K562 (cell line): ENCODE results near the gene ANKRD34A. TPM values are rescaled to one million over a fixed set of nuclear protein-coding genes. Genes with fewer than 3 reads are reported as not detected.

Experiments used
- ATAC-seq: fragments of 200-7000 bp; cut with Tn5 transposase; 3 replicates; pipeline ENCODE4 v1.9.1; 2020; ENCODE audit warnings: moderate library complexity
- BruUV-seq: library from RNA; stranded (reverse); fragments of 400-500 nt; replicated peaks from 2 replicates; lab custom pipeline; 2021; lab: Mats Ljungman, UMichigan
- CTCF ChIA-PET: fragments of 300-600 bp; formaldehyde crosslinking; extraction: SDS; loops from one replicate; lab custom pipeline; 2021; ENCODE audit warnings: low intra/inter-chr PET ratio; lab: Yijun Ruan, JAX
- POLR2A ChIA-PET: fragments of 300-600, 350-650 bp; sonication (Branson Sonifier 250); formaldehyde crosslinking; extraction: SDS; loops from one replicate; lab custom pipeline; 2021; ENCODE audit warnings: antibody characterized with exemption, inconsistent platforms; lab: Yijun Ruan, JAX
- DNase-seq, 4 experiments: peaks; one replicate each; pipeline versions ENCODE4 v3.0.0 to v3.0.0-alpha.2; 2011 to 2018; ENCODE audit warnings: low spot score in 3 of 4, mixed read lengths in 3 of 4; ENCODE audit errors: extremely low read depth in 1 of 4
- FAIRE-seq: peaks from 2 replicates; lab custom pipeline; 2011; peaks lifted over from hg19 to GRCh38; lab: Jason Lieb, UNC
- H2AFZ ChIP-seq: 2 replicates; pipeline ENCODE4 v1.6.0; 2011; ENCODE audit warnings: low read depth, low read length, control low read depth, inconsistent platforms
- H3K27ac ChIP-seq: fragments of 200-600 bp; 3 replicates; pipeline ENCODE4 v1.8.0; 2011; ENCODE audit warnings: low read depth, mild to moderate bottlenecking, control low read depth, inconsistent platforms, low read length, moderate library complexity, mixed read lengths; ENCODE audit errors: extremely low read depth
- H3K27me3 ChIP-seq, 2 experiments: fragments of 300-600 bp in 1 of 2; 2 replicates in 1 of 2; 3 replicates in 1 of 2; pipeline versions ENCODE4 v1.6.0 to v1.8.0; 2011; ENCODE audit warnings: inconsistent platforms in 2 of 2, low read length in 2 of 2, mild to moderate bottlenecking in 1 of 2, mixed read lengths in 1 of 2, moderate library complexity in 1 of 2; ENCODE audit not compliant: control insufficient read depth in 2 of 2, insufficient read depth in 2 of 2
- H3K36me3 ChIP-seq: fragments of 300-600 bp; 3 replicates; pipeline ENCODE4 v1.8.0; 2011; ENCODE audit warnings: mild to moderate bottlenecking, low read length, inconsistent platforms; ENCODE audit not compliant: control insufficient read depth, insufficient read depth
- H3K4me1 ChIP-seq, 2 experiments: fragments of 200-600 bp in 1 of 2; replicated peaks in 1 of 2; 2 replicates in 1 of 2; 3 replicates in 1 of 2; pipeline versions ENCODE4 v1.5.1 to v1.8.0; 2011; ENCODE audit warnings: inconsistent platforms in 2 of 2, low read length in 2 of 2, mild to moderate bottlenecking in 1 of 2, mixed read lengths in 1 of 2, moderate library complexity in 1 of 2; ENCODE audit not compliant: control insufficient read depth in 2 of 2, insufficient read depth in 2 of 2
- H3K4me2 ChIP-seq: 2 replicates; pipeline ENCODE4 v1.6.1; 2011; ENCODE audit warnings: low read length, control low read depth, inconsistent platforms, mixed read lengths; ENCODE audit not compliant: insufficient read depth
- H3K4me3 ChIP-seq: fragments of 200-600 bp; sonication (generic), shearing (Covaris generic); 2 replicates; pipeline ENCODE4 v1.5.1; 2016; ENCODE audit warnings: control low read depth, inconsistent platforms
- H3K79me2 ChIP-seq: fragments of 200-600 bp; 3 replicates; pipeline ENCODE4 v1.8.0; 2011; ENCODE audit warnings: low read length, inconsistent platforms; ENCODE audit not compliant: control insufficient read depth, insufficient read depth
- H3K9ac ChIP-seq, 2 experiments: 2 replicates each; pipeline versions ENCODE4 v1.6.0 to v1.6.1; 2011; ENCODE audit warnings: low read depth in 2 of 2, low read length in 2 of 2, control low read depth in 1 of 2, inconsistent platforms in 1 of 2, mild to moderate bottlenecking in 1 of 2, mixed read lengths in 1 of 2; ENCODE audit not compliant: insufficient read depth in 1 of 2
- H3K9me1 ChIP-seq: one replicate; pipeline ENCODE4 v1.6.0; 2011; ENCODE audit warnings: inconsistent platforms, mild to moderate bottlenecking, low read length, moderate library complexity; ENCODE audit not compliant: control insufficient read depth, insufficient read depth
- H3K9me3 ChIP-seq: replicated peaks from 2 replicates; pipeline ENCODE4 v1.5.1; 2011; ENCODE audit warnings: low read depth, low read length, inconsistent platforms; ENCODE audit not compliant: control insufficient read depth, insufficient read depth
- H4K20me1 ChIP-seq: replicated peaks from 2 replicates; pipeline ENCODE4 v1.6.1; 2011; ENCODE audit warnings: low read length, inconsistent platforms, mixed read lengths; ENCODE audit not compliant: control insufficient read depth, insufficient read depth
- ARNT ChIP-seq, 2 experiments: fragments of 450-650 bp; IDR thresholded peaks; 2 replicates each; pipeline ENCODE4 v1.6.1; 2016; ENCODE audit warnings: mild to moderate bottlenecking in 1 of 2
- HDAC1 ChIP-seq, 2 experiments: fragments of 450-650 bp; IDR thresholded peaks; 2 replicates each; pipeline ENCODE4 v1.6.1; 2016 to 2017; ENCODE audit warnings: inconsistent platforms in 1 of 2, mild to moderate bottlenecking in 1 of 2, moderate library complexity in 1 of 2
- MCM7 ChIP-seq, 2 experiments: fragments of 450-650 bp; IDR thresholded peaks; 2 replicates each; pipeline ENCODE4 v1.6.1; 2016 to 2018
- NR4A1 ChIP-seq, 2 experiments: fragments of 250-450 bp in 1 of 2; fragments of 450-650 bp in 1 of 2; sonication (Bioruptor Pico) in 1 of 2; IDR thresholded peaks; 2 replicates each; pipeline versions ENCODE4 v1.4.0 to v1.6.1; 2016 to 2020; ENCODE audit warnings: mild to moderate bottlenecking in 2 of 2, missing compliant biosample characterization in 1 of 2, missing genetic modification characterization in 1 of 2, moderate library complexity in 1 of 2
- WGBS: fragments of 100-300 bp; shearing (Covaris generic); methylation state at CpG from one replicate; pipeline ENCODE4 v1.1.6; 2016; ENCODE audit warnings: low coverage, mixed read lengths; ENCODE audit not compliant: insufficient coverage; ENCODE audit errors: missing lambda C conversion rate; 5-methylcytosine and 5-hydroxymethylcytosine counted together
- in situ Hi-C: fragments of 300-500 bp; cut with MboI; formaldehyde crosslinking; loops from 4 replicates; pipeline ENCODE4 v1.15.0; 2018; ENCODE audit warnings: inconsistent platforms, mixed read lengths
- intact Hi-C: fragments of 100-400 bp; cut with micrococcal nuclease; formaldehyde crosslinking; loops from 2 replicates; pipeline ENCODE4 v1.14.2; 2022
- polyA plus RNA-seq, 8 experiments: library from polyadenylated mRNA; depleted of rRNA in 4 of 8; stranded (reverse) in 5 of 8; unstranded in 3 of 8; fragments of >200 nt; fragmentation: Nextera tagmentation in 2 of 8; fragmentation: Illumina TruSeq in 1 of 8; extraction: Ambion mirVana in 2 of 8; extraction: Trizol in 1 of 8; gene quantifications; 2 replicates each; pipeline versions ENCODE4 v1.2.1 to v1.2.3, GENCODE V29; 2011 to 2014; ENCODE audit warnings: inconsistent platforms in 1 of 8, missing spikeins in 1 of 8
- total RNA-seq, 7 experiments: library from RNA; depleted of rRNA in 6 of 7; stranded (reverse); fragments of >200 nt in 6 of 7; fragmentation: Illumina TruSeq in 2 of 7; extraction: Trizol in 2 of 7; gene quantifications; 2 replicates each; pipeline versions ENCODE4 v1.2.1 to v1.2.3, GENCODE V29; 2011 to 2021; ENCODE audit warnings: low replicate concordance in 1 of 7
- TF ChIP-seq, protein P1 (sequence below), 2 experiments: IDR thresholded peaks; 2 replicates each; pipeline ENCODE4 v1.6.1; 2012; ENCODE audit warnings: improper control_type of control experiment in 2 of 2, low read depth in 2 of 2, low read length in 2 of 2, borderline replicate concordance in 1 of 2
- TF ChIP-seq, protein P2 (sequence below), 2 experiments: fragments of 450-650 bp in 1 of 2; sonication (generic) in 1 of 2; formaldehyde crosslinking in 1 of 2; IDR thresholded peaks; 2 replicates each; pipeline versions ENCODE4 v1.7.1 to v1.9.0; 2016 to 2022; ENCODE audit warnings: inconsistent platforms in 1 of 2, mild to moderate bottlenecking in 1 of 2, missing genetic modification reagents in 1 of 2
- TF ChIP-seq, protein P3 (sequence below): sonication (generic); IDR thresholded peaks from 2 replicates; pipeline ENCODE4 v1.6.1; 2016

The ANKRD34A gene
- total and polyA plus RNA-seq, 9 of the 15 experiments (the other 6 are each of a cell fraction or from before 2014, with no cell fraction given) = 0.06 to 1.6 (median 0.43) TPM

DNA sequence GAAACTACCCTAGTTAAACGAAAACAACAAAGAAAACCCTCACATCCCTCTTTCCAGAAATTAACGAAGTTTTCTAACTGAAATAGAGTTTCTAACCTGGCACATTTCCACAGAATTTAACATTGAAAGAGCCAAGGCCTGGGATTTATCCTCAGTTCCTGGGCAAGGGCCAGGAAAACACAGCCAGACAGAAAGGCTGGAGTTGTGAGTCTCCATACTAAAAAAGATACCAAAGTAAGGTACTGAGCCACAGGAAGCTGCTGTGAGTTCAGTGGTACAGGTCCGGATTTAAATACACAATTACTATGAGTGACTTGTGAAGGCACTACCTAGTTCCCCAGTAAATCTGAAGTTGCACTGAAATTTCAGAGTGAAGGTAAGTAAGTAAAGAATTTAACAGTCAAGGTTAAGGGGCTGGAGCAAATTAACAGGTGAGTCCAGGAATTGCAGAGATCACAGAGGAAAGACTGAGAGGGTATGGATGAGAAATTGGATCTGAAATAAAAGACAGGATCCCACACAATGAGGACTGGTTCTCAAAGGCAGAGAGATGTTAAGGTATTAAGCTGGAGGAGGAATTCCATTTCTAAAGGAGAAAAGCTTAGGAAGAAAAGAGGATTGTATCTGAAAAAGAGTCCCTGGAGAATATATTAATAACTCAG is 7.5 kb downstream of the ANKRD34A start:
- no peaks in the 10 kb centered on the region for H3K9me3 ChIP-seq
- no peak for ATAC-seq
- H3K4me1 ChIP-seq = peaks cover 20 to 23% of the 10 kb centered on the region in 2 experiments; a peak in 4 of 5 replicates
- H3K9me1 ChIP-seq = no peaks in the 10 kb centered on the region
- H4K20me1 ChIP-seq = no peaks in the 10 kb centered on the region
- peaks cover 29% of the 10 kb centered on the region for H3K79me2 ChIP-seq
- POLR2A ChIA-PET = interaction anchor here (0.6 to 2.7 kb wide), 8 partner anchors 13 to 95 kb away, joined by 3 to 18 read pairs (median 8); partner anchors contain the start of gene RBM8A
- CTCF ChIA-PET = no interaction called here
- H3K4me3 ChIP-seq = peak overlapping the region; percentile 79
- no peak for FAIRE-seq
- H3K27me3 ChIP-seq = no peaks in the 10 kb centered on the region
- H3K36me3 ChIP-seq = no peaks in the 10 kb centered on the region
- H3K9ac ChIP-seq = peak overlapping the region; percentile 70 to 98
- peak overlapping the region; percentile 74 for H3K27ac ChIP-seq
- intact Hi-C loops = loop anchor here (2.0 kb wide), 1 partner anchor 24 kb away; no protein-coding TSS in a partner anchor
- in situ Hi-C loops = no loop called here
- H3K4me2 ChIP-seq = peak overlapping the region; percentile 91
- BruUV-seq = TSS peak; percentile 51
- WGBS = 0% methylated on average over 3 of the region's 3 CpGs
- peak overlapping the region; percentile 92 for H2AFZ ChIP-seq
- no peak for DNase-seq
- TF ChIP-seq HDAC1 (IDR thresholded peaks at IDR 0.05) (peak in 1 of 2 experiments; percentile 13; a peak in 1 of 4 replicates), MCM7 (IDR thresholded peaks at IDR 0.05) (no peak), ARNT (IDR thresholded peaks at IDR 0.05) (0 out of 4 replicates have a peak, but pooled peaks of 1 of the 2 experiments have one; percentile 52), NR4A1 (CRISPR knock-in tag; IDR thresholded peaks at IDR 0.05) (no peak), NR4A1 (tag; IDR thresholded peaks at IDR 0.05) (no peak)
- TF ChIP-seq, protein P1, sequence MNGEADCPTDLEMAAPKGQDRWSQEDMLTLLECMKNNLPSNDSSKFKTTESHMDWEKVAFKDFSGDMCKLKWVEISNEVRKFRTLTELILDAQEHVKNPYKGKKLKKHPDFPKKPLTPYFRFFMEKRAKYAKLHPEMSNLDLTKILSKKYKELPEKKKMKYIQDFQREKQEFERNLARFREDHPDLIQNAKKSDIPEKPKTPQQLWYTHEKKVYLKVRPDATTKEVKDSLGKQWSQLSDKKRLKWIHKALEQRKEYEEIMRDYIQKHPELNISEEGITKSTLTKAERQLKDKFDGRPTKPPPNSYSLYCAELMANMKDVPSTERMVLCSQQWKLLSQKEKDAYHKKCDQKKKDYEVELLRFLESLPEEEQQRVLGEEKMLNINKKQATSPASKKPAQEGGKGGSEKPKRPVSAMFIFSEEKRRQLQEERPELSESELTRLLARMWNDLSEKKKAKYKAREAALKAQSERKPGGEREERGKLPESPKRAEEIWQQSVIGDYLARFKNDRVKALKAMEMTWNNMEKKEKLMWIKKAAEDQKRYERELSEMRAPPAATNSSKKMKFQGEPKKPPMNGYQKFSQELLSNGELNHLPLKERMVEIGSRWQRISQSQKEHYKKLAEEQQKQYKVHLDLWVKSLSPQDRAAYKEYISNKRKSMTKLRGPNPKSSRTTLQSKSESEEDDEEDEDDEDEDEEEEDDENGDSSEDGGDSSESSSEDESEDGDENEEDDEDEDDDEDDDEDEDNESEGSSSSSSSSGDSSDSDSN (IDR thresholded peaks at IDR 0.05; ENCODE audit: borderline replicate concordance in 1 of 2, low read depth in 2 of 2, low read length in 2 of 2) = 0 out of 4 replicates have a peak, but pooled peaks of 1 of the 2 experiments have one; percentile 12
- TF ChIP-seq, protein P2, sequence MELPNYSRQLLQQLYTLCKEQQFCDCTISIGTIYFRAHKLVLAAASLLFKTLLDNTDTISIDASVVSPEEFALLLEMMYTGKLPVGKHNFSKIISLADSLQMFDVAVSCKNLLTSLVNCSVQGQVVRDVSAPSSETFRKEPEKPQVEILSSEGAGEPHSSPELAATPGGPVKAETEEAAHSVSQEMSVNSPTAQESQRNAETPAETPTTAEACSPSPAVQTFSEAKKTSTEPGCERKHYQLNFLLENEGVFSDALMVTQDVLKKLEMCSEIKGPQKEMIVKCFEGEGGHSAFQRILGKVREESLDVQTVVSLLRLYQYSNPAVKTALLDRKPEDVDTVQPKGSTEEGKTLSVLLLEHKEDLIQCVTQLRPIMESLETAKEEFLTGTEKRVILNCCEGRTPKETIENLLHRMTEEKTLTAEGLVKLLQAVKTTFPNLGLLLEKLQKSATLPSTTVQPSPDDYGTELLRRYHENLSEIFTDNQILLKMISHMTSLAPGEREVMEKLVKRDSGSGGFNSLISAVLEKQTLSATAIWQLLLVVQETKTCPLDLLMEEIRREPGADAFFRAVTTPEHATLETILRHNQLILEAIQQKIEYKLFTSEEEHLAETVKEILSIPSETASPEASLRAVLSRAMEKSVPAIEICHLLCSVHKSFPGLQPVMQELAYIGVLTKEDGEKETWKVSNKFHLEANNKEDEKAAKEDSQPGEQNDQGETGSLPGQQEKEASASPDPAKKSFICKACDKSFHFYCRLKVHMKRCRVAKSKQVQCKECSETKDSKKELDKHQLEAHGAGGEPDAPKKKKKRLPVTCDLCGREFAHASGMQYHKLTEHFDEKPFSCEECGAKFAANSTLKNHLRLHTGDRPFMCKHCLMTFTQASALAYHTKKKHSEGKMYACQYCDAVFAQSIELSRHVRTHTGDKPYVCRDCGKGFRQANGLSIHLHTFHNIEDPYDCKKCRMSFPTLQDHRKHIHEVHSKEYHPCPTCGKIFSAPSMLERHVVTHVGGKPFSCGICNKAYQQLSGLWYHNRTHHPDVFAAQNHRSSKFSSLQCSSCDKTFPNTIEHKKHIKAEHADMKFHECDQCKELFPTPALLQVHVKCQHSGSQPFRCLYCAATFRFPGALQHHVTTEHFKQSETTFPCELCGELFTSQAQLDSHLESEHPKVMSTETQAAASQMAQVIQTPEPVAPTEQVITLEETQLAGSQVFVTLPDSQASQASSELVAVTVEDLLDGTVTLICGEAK (IDR thresholded peaks at IDR 0.05) = peak; percentile 59; the same call in 1 of the 2 replicates
- TF ChIP-seq, protein P2 (CRISPR knock-in tag; IDR thresholded peaks at IDR 0.05) = no peak
- TF ChIP-seq, protein P3, sequence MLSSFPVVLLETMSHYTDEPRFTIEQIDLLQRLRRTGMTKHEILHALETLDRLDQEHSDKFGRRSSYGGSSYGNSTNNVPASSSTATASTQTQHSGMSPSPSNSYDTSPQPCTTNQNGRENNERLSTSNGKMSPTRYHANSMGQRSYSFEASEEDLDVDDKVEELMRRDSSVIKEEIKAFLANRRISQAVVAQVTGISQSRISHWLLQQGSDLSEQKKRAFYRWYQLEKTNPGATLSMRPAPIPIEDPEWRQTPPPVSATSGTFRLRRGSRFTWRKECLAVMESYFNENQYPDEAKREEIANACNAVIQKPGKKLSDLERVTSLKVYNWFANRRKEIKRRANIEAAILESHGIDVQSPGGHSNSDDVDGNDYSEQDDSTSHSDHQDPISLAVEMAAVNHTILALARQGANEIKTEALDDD = peak; percentile 39; the same call in 1 of the 2 replicates
